ENCODE measurements around the gene HDGFL2. TPM values are rescaled to one million over a fixed set of nuclear protein-coding genes. Genes with fewer than 3 reads are reported as not detected.

The HDGFL2 gene
- total RNA-seq, 1 experiment from 2014 or later, result 108 TPM

- Histone ChIP-seq H3K23me2 (ENCODE audit: insufficient read length, low read depth, low read length, poor library complexity, severe bottlenecking) (peaks cover 17% of the 10 kb centered on the region), H3K27me3 (ENCODE audit: insufficient read depth, low read length) (no peaks in the 10 kb centered on the region), H2AFZ (ENCODE audit: low read length) (no peak overlapping the region), H3K18ac (ENCODE audit: insufficient read length, low read depth, low read length) (no peak overlapping the region), H2BK20ac (ENCODE audit: low read depth, low read length, poor library complexity, severe bottlenecking) (no peak overlapping the region), H3K4ac (ENCODE audit: low read depth, low read length) (no peak overlapping the region), H2BK12ac (ENCODE audit: insufficient read length, low read depth, low read length) (no peak overlapping the region), H3T11ph (ENCODE audit: low read length) (no peak overlapping the region), H3K4me2 (ENCODE audit: insufficient read depth, insufficient read length, low read length) (peak overlapping the region; percentile 74), H4K20me1 (ENCODE audit: control insufficient read depth, insufficient read depth, insufficient read length) (peaks cover 3% of the 10 kb centered on the region), H2BK15ac (ENCODE audit: low read depth, low read length) (no peak overlapping the region), H2AK5ac (ENCODE audit: insufficient read length, low read length) (no peak overlapping the region), H4K5ac (ENCODE audit: insufficient read length, low read depth, low read length) (no peak overlapping the region), H2BK120ac (ENCODE audit: low read depth, low read length, poor library complexity, severe bottlenecking) (no peak overlapping the region), H3K14ac (ENCODE audit: insufficient read depth, low read length) (no peak overlapping the region; the same call in 1 of the 2 replicates), H2BK5ac (ENCODE audit: insufficient read length, low read length) (no peak overlapping the region), H3K9me3 (ENCODE audit: control insufficient read depth, low read depth, low read length) (no peaks in the 10 kb centered on the region), H4K8ac (replicated peaks; ENCODE audit: insufficient read length, low read depth, low read length) (no peak overlapping the region), H3K79me2 (ENCODE audit: insufficient read depth, low read length) (peaks cover 10% of the 10 kb centered on the region; the same call in 1 of the 2 replicates), H3K27ac (ENCODE audit: insufficient read length, low read depth, low read length) (no peak overlapping the region), H3K9ac (ENCODE audit: extremely low read depth, insufficient read length, low read length) (peak overlapping the region; percentile 47), H3K4me1 (ENCODE audit: insufficient read depth, low read length) (no peaks in the 10 kb centered on the region; the same call in 1 of the 2 replicates), H4K91ac (ENCODE audit: insufficient read length, low read depth, low read length) (no peak overlapping the region), H3K23ac (ENCODE audit: insufficient read length, low read depth, low read length) (no peak overlapping the region), H3K56ac (ENCODE audit: insufficient read length, low read depth, low read length) (no peak overlapping the region), H3K79me1 (ENCODE audit: insufficient read depth, low read depth, low read length, poor library complexity, severe bottlenecking) (peaks cover 12% of the 10 kb centered on the region)
- peaks cover 0 to 3% of the 10 kb centered on the region in 2 experiments; a peak in 2 of 5 replicates for H3K9me3 Mint-ChIP-seq
- H3K36me3 Mint-ChIP-seq (ENCODE audit: insufficient read depth in 1 of 3, low read depth in 3 of 3), result peaks cover 8 to 29% (median 27%) of the 10 kb centered on the region in 3 experiments; a peak in 6 of 7 replicates
- H3K4me3 Mint-ChIP-seq, result peak overlapping the region in 1 of 2 experiments; percentile 88; a peak in 3 of 5 replicates
- no peak for TF ChIP-seq CTCF (conservative IDR thresholded peaks at IDR 0.05)
- H3K27me3 Mint-ChIP-seq (ENCODE audit: low read depth), result no peaks in the 10 kb centered on the region
- WGBS (ENCODE audit: extremely low coverage, insufficient read length, low lambda C conversion rate), result no CpG with 5 or more reads among the region's 23 CpGs
- peaks cover 7 to 21% of the 10 kb centered on the region in 2 experiments for H3K4me1 Mint-ChIP-seq
- H3K27ac Mint-ChIP-seq, result peak overlapping the region; percentile 95 to 98 (median 95)
- DNase-seq, result no peak
Observed at GRCh38 chr19:4473763-4474513, 1.8 kb downstream of the HDGFL2 start.

Data from H9 (cell line).